SKM-1 treated with dmso at 0.1 percent for 144 hours (cell line): ENCODE measurements around the gene PRKCA.
"Not testable (repeated sequence)": the region's sequence is repeated elsewhere in the genome, so short reads cannot be mapped to it uniquely, and the experiment has no call there.

Experiments
- DNase-seq: peaks from one replicate; lab custom pipeline; 2025; ENCODE audit not compliant: unreplicated experiment; lab: John Stamatoyannopoulos, UW

PRKCA gene

GRCh38 chr17:66378296-66378695 lies 75.9 kb downstream of the PRKCA start:
- DNase-seq, result no peak

DNA sequence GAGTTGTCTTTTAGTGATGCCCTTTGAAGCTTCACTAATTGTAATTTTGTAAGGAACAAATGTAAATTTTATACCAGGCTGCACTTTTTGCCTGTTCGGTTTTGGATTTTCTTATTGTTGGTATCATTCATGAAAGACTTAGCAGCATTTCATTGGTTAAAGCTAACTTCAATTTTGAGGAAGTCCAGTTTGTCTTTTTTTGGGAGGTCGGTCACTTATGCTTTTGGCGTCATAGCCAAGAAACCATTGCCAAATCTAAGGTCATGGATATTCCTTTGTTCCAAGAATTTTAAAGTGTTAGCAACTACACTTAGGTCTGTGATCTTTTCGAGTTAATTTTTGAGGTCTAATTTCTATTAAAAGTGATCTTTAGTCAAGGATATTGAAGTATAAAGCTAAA lies 77.1 kb downstream of the PRKCA start:
- no peak for DNase-seq

DNA sequence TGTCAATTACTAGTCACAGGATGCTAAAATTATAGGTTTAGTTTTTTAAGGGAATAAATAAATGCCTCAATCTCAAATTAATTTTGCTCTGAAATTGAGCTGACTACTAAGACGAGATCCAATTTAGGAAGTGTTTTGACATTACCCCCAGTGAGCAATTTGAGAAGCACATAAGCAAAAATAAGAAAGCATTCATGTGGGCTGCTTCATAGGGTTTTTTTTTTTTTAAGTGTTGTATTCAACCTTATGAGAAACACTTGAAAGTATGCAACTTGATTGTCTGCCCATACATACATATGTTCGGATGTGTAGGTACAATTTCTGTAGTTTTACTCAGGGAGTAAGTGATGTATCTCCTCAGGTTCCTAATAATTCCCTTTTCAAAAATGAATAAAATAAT lies 77.6 kb downstream of the PRKCA start:
- DNase-seq, result no peak

GRCh38 chr17:66381701-66382362 lies 79.4 kb downstream of the PRKCA start:
- DNase-seq, result no peak

- DNase-seq, result no peak
Measured at GRCh38 chr17:66383333-66383732, 80.9 kb downstream of the PRKCA start.

GRCh38 chr17:66386498-66387351 lies 84.3 kb downstream of the PRKCA start:
- no peak for DNase-seq

- DNase-seq, result no peak
Measured at GRCh38 chr17:66387392-66387981, 85.1 kb downstream of the PRKCA start.

GRCh38 chr17:66392783-66393437 lies 90.5 kb downstream of the PRKCA start:
- DNase-seq, result no peak

DNA sequence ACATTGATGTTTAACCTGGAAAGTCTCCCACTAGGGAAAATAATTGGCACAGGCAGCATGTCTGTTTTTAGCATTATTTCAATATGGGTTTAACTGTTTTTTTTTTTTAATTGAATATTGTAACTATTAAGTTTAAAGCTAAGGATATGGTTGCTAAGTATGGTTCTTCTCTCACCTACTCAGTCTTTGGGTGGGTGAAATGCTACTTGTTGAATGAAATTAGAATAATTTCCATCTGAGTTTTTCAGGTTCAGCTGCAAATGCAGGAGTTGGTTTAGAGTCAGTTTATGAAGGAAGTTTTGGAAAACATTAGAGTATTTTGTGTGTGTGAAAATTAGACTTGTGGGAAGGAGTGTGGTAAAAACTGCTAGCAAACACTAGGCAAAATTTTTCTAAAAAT lies 93.5 kb downstream of the PRKCA start:
- DNase-seq, result no peak

DNA sequence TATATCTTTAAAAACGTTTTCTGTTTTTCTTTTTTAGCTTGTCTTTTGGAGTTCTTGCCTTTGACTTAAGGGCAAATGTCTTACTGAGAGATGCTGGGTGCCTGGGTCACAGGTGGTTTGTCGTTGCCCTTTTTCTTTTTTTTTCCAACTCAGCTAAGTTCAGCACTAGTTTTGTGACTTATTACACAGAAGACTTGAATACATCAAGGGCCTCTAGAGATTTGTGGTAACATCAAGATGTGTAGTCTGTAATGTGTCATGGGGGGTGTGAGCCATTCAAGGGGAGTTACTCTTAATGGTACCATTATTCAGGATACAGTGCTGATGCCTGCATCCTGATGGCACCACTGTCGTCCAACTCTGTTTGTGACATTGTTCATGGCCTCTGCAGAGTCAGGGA lies 95.1 kb downstream of the PRKCA start:
- DNase-seq, result no peak

DNA sequence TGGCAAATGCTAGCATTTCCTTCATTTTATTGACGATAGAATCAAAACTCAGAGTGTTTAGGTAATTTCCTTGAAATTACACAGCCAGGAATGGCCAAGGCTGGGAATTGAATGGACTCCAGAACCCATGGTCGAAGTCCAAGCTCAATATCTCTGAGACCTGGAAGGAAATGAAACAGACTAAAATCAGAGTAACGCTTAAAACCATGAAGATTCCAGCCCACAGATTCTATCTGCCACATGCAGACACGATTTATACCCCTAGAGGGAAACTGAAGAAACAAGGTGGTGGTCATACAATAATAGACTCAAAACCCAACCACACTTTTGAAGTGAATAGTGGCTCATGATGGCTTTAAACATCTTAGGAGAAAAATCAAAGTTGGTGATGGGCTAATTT lies 95.6 kb downstream of the PRKCA start:
- no peak for DNase-seq

- DNase-seq, result no peak
Measured at GRCh38 chr17:66398617-66399016, 96.2 kb downstream of the PRKCA start.

- DNase-seq, result no peak
Measured at GRCh38 chr17:66399441-66399840, 97.0 kb downstream of the PRKCA start.

DNA sequence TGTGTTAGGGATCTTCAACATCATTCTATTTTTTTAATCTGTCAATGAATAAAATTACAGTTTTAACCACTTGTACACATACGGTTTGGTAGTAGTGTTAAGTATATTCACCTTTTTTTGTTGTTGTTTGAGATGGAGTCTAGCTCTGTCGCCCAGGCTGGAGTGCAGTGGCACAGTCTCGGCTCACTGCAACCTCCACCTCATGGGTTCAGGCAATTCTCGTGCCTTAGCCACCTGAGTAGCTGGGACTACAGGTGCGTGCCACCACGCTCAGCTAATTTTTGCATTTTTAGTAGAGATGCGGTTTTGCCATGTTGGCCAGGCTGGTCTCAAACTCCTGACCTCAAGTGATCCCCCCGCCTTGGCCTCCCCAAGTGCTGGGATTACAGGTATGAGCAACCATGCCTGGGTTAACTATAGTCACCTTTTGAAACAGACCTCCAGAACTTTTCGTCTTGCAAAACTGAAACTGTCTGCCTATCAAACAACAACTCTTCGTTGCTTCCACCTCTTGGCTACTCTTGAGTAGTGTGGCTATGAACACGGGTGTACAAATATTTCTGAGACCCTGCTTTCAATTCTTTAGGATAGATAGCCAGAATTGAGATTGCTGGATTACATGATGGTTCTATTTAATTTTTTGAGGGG lies 97.8 kb downstream of the PRKCA start:
- not testable (repeated sequence) for DNase-seq

- no peak for DNase-seq
Measured at GRCh38 chr17:66400698-66401097, 98.3 kb downstream of the PRKCA start.

- DNase-seq, result no peak
Measured at GRCh38 chr17:66401364-66401763, 99.0 kb downstream of the PRKCA start.

DNA sequence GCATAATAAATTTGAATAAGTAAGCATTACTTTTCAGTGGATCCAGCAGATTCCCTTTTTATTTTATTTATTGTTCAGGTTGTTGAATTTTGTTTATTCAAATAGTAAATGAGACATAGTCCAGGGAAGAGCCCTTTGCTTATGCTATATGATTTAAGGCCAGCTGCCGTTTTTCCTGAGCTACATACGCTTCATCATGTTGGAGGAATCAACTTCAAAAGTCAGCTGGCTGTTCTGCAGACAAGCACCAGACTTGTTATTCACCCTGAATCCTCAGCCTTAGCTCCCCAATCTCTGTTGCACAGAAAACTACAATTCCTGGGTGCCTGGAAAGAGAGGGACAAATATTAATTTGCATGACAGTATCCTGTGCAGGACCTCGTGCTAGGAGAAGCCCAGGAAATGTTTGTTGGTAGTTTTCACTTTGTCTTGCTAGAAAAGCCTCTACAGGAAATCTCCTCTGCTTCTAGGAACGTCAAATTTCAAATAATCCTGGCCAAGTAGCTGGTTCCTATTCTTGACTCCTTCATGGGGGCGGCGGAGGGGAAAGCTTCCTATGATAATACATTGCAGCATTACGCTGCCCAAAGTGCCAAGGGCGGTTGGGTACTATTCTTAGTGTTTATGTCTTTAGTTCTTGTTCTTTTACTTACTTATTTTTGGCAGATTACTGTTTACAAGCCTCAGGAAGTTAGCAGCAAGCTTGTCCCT lies 101.6 kb downstream of the PRKCA start:
- no peak for DNase-seq

- no peak for DNase-seq
Measured at GRCh38 chr17:66405836-66406677, 103.6 kb downstream of the PRKCA start.
